ENCODE measurements around the gene PLXNC1.

Gene PLXNC1

GRCh38 chr12:94207467-94207848 lies 59.1 kb downstream of the PLXNC1 start:
- H3K4me1 ChIP-seq (ENCODE audit: insufficient read depth, low read length, poor library complexity, severe bottlenecking), result peaks cover 60% of the 10 kb centered on the region
- no peak overlapping the region for H3K4me2 ChIP-seq (ENCODE audit: low read depth, low read length, poor library complexity, severe bottlenecking)
- H3K27me3 ChIP-seq (ENCODE audit: insufficient read depth, low read length, poor library complexity, severe bottlenecking), result no peaks in the 10 kb centered on the region
- no peaks in the 10 kb centered on the region for H3K79me2 ChIP-seq (ENCODE audit: insufficient read depth, low read length)
- no peaks in the 10 kb centered on the region for H4K20me1 ChIP-seq (ENCODE audit: insufficient read depth, low read length, poor library complexity, severe bottlenecking)
- H3K36me3 ChIP-seq (ENCODE audit: insufficient read depth, low read length), result peaks cover 8% of the 10 kb centered on the region; the same call in 1 of the 2 replicates
- no peaks in the 10 kb centered on the region for H3K9me2 ChIP-seq (replicated peaks; ENCODE audit: low read depth, low read length)
- TF ChIP-seq CTCF (conservative IDR thresholded peaks at IDR 0.05; ENCODE audit: low read length) (no peak), EZH2phosphoT487 (IDR thresholded peaks at IDR 0.05; ENCODE audit: borderline replicate concordance) (no peak)
- H3K9ac ChIP-seq (ENCODE audit: low read depth, low read length, poor library complexity, severe bottlenecking), result no peak overlapping the region
- no peak overlapping the region for H3K4me3 ChIP-seq (ENCODE audit: low read length, poor library complexity, severe bottlenecking)
- 0 out of 2 replicates have a peak, but pooled peaks cover 8% of the 10 kb centered on the region for H3F3A ChIP-seq (ENCODE audit: low read depth)
- H3K9me3 ChIP-seq (ENCODE audit: insufficient read depth, low read depth, low read length), result no peaks in the 10 kb centered on the region
- no peak overlapping the region for H2AFZ ChIP-seq (ENCODE audit: low read length)

DNA sequence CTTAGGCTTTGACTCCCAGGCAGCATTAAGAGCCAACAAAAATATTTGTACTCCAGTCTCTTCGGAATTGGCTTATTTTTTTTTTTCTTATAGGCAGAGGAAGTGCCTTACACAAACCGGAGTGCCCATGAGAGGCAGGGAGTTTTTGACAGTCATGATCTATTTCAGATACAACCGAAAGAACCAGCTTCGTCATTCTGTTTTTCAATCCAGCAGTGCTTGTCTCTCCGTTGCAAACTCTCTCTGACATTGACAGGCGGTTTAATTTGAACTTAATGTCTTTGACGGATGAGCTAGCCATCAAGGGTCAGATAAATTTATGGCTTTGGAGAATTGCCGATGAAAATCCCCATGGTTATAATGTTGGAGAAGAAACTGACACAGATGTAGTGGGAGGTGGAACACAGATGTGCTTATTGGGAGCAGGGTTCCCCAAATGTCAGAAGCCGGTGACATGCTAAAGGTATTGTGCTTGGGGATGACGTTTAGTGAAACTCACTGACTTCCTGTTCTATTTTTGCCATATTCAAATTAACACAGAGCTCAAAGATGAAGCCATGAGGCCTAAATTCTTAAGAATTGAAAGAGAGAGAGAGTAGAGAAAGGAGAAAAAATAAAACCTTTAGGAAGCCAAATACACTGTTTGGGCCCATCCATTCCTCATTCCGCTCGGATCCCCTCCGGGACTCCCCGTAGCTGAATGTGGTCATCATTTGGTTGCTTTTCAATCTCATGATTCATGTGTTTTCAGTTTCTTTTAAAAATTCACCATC lies 59.7 kb downstream of the PLXNC1 start:
- H3K9me2 ChIP-seq (replicated peaks; ENCODE audit: low read depth, low read length), result no peaks in the 10 kb centered on the region
- 0 out of 2 replicates have a peak, but pooled peaks cover 8% of the 10 kb centered on the region for H3F3A ChIP-seq (ENCODE audit: low read depth)
- H3K4me2 ChIP-seq (ENCODE audit: low read depth, low read length, poor library complexity, severe bottlenecking), result no peak overlapping the region
- H2AFZ ChIP-seq (ENCODE audit: low read length), result no peak overlapping the region
- H3K27me3 ChIP-seq (ENCODE audit: insufficient read depth, low read length, poor library complexity, severe bottlenecking), result no peaks in the 10 kb centered on the region
- H3K9me3 ChIP-seq (ENCODE audit: insufficient read depth, low read depth, low read length), result no peaks in the 10 kb centered on the region
- H3K79me2 ChIP-seq (ENCODE audit: insufficient read depth, low read length), result no peaks in the 10 kb centered on the region
- H3K4me1 ChIP-seq (ENCODE audit: insufficient read depth, low read length, poor library complexity, severe bottlenecking), result peaks cover 54% of the 10 kb centered on the region
- peaks cover 8% of the 10 kb centered on the region; the same call in 1 of the 2 replicates for H3K36me3 ChIP-seq (ENCODE audit: insufficient read depth, low read length)
- TF ChIP-seq EZH2phosphoT487 (IDR thresholded peaks at IDR 0.05; ENCODE audit: borderline replicate concordance) (no peak), CTCF (conservative IDR thresholded peaks at IDR 0.05; ENCODE audit: low read length) (no peak)
- H3K4me3 ChIP-seq (ENCODE audit: low read length, poor library complexity, severe bottlenecking), result no peak overlapping the region
- no peak overlapping the region for H3K9ac ChIP-seq (ENCODE audit: low read depth, low read length, poor library complexity, severe bottlenecking)
- H4K20me1 ChIP-seq (ENCODE audit: insufficient read depth, low read length, poor library complexity, severe bottlenecking), result no peaks in the 10 kb centered on the region

DNA sequence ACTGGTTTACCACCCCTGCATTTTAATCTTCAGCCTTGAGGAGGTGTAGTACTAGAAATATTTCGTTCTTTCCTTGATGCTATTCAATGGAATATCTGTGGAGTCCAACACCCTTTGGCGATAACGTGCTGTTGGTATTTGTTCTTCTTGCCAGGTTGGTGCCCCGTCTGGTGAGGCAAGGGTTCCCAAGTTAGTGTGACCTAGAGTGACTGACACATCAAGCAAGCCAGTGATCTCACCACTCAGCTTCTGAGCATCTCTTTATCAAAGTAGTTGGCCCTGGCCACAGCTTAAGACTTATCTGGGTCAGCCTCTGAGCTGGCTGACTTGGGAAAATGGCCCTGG lies 60.2 kb downstream of the PLXNC1 start:
- peaks cover 48% of the 10 kb centered on the region for H3K4me1 ChIP-seq (ENCODE audit: insufficient read depth, low read length, poor library complexity, severe bottlenecking)
- no peaks in the 10 kb centered on the region for H3K9me2 ChIP-seq (replicated peaks; ENCODE audit: low read depth, low read length)
- H3K79me2 ChIP-seq (ENCODE audit: insufficient read depth, low read length), result no peaks in the 10 kb centered on the region
- TF ChIP-seq CTCF (conservative IDR thresholded peaks at IDR 0.05; ENCODE audit: low read length) (no peak), EZH2phosphoT487 (IDR thresholded peaks at IDR 0.05; ENCODE audit: borderline replicate concordance) (no peak)
- no peak overlapping the region for H2AFZ ChIP-seq (ENCODE audit: low read length)
- no peaks in the 10 kb centered on the region for H3K27me3 ChIP-seq (ENCODE audit: insufficient read depth, low read length, poor library complexity, severe bottlenecking)
- no peak overlapping the region for H3K9ac ChIP-seq (ENCODE audit: low read depth, low read length, poor library complexity, severe bottlenecking)
- 0 out of 2 replicates have a peak, but pooled peaks cover 8% of the 10 kb centered on the region for H3F3A ChIP-seq (ENCODE audit: low read depth)
- H3K4me2 ChIP-seq (ENCODE audit: low read depth, low read length, poor library complexity, severe bottlenecking), result no peak overlapping the region
- peaks cover 8% of the 10 kb centered on the region; the same call in 1 of the 2 replicates for H3K36me3 ChIP-seq (ENCODE audit: insufficient read depth, low read length)
- no peaks in the 10 kb centered on the region for H3K9me3 ChIP-seq (ENCODE audit: insufficient read depth, low read depth, low read length)
- no peak overlapping the region for H3K4me3 ChIP-seq (ENCODE audit: low read length, poor library complexity, severe bottlenecking)
- no peaks in the 10 kb centered on the region for H4K20me1 ChIP-seq (ENCODE audit: insufficient read depth, low read length, poor library complexity, severe bottlenecking)

Measured in Loucy (cell line).